Activated CD8-positive, alpha-beta memory T cell treated with anti-CD3 and anti-CD28 coated beads, Interleukin-2, amount 10 ng/mL, durations not matched to agents 7 days and 5 days (primary cell): ENCODE measurements around the gene CALM3. TPM values are rescaled to one million over a fixed set of nuclear protein-coding genes. Genes with fewer than 3 reads are reported as not detected.

Source experiments
- ATAC-seq: fragments of 150-1000 bp; cut with Tn5 transposase; one replicate; pipeline ENCODE4 v1.10.0; 2021; ENCODE audit warnings: moderate library complexity
- CTCF ChIA-PET: fragments of 350-600 bp; sonication (Branson Sonifier 250); formaldehyde crosslinking; loops from one replicate; lab custom pipeline; 2021; ENCODE audit warnings: antibody characterized with exemption; lab: Charles Lee
- DNase-seq: peaks from one replicate; pipeline ENCODE4 v3.0.0-alpha.2; 2020
- H3K27ac Mint-ChIP-seq: one replicate; pipeline ENCODE4 v1.8.0; 2021; ENCODE audit warnings: mild to moderate bottlenecking, mixed read lengths
- H3K27me3 Mint-ChIP-seq: one replicate; pipeline ENCODE4 v1.8.0; 2021; ENCODE audit warnings: mixed read lengths
- H3K36me3 Mint-ChIP-seq: one replicate; pipeline ENCODE4 v1.8.0; 2021; ENCODE audit warnings: mild to moderate bottlenecking, mixed read lengths
- H3K4me1 Mint-ChIP-seq: one replicate; pipeline ENCODE4 v1.8.0; 2021; ENCODE audit warnings: mixed read lengths
- H3K4me3 Mint-ChIP-seq: one replicate; pipeline ENCODE4 v1.8.0; 2021; ENCODE audit warnings: mild to moderate bottlenecking, moderate library complexity, mixed read lengths
- H3K9me3 Mint-ChIP-seq: one replicate; pipeline ENCODE4 v1.8.0; 2022; ENCODE audit warnings: low read depth, mixed read lengths
- total RNA-seq, 2 experiments: library from RNA; stranded (reverse); gene quantifications; one replicate each; pipeline ENCODE4 v1.2.3, GENCODE V29; 2021

Gene CALM3
- total RNA-seq, 2 experiments from 2014 or later: 497 to 498 TPM

DNA sequence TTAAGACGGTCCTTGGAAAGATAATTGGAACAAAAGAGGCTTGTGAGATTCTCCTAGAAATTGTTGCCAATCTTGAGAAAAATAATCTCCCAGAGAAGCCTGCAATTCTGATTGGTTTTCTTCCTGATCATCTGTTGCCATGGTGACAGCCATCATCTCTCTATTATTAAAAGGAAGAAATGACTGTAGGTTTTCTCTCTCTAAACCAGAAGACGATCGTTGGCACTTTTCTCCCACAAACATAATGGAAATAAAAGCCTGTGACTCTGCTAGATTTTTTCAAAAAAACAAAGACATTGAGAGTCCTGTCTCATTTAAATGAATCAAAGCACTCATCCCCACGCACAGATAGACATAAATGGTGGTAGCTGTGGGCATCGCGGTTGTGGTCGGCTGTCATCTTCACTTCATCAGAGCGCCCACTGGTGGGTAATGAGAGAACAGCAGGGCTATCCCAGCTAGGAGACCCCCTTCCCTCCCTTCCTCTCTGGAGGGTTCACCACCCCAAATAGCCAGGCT lies 21.7 kb upstream of the CALM3 start:
- no peak overlapping the region for H3K27ac Mint-ChIP-seq
- DNase-seq: peak; percentile 51
- peaks cover 7% of the 10 kb centered on the region for H3K4me1 Mint-ChIP-seq
- no peaks in the 10 kb centered on the region for H3K36me3 Mint-ChIP-seq
- CTCF ChIA-PET: no interaction called here
- ATAC-seq: peak; percentile 51
- peaks cover 23% of the 10 kb centered on the region for H3K27me3 Mint-ChIP-seq
- H3K9me3 Mint-ChIP-seq: no peaks in the 10 kb centered on the region
- no peak overlapping the region for H3K4me3 Mint-ChIP-seq

GRCh38 chr19:46580247-46580646 lies 20.9 kb upstream of the CALM3 start:
- Mint-ChIP-seq H3K9me3 (no peaks in the 10 kb centered on the region), H3K27ac (no peak overlapping the region), H3K27me3 (peaks cover 25% of the 10 kb centered on the region), H3K4me3 (no peak overlapping the region), H3K4me1 (peaks cover 5% of the 10 kb centered on the region), H3K36me3 (no peaks in the 10 kb centered on the region)
- ATAC-seq: no peak
- no peak for DNase-seq
- CTCF ChIA-PET: no interaction called here

GRCh38 chr19:46585539-46585938 lies 15.6 kb upstream of the CALM3 start:
- Mint-ChIP-seq H3K27ac (no peak overlapping the region), H3K4me3 (no peak overlapping the region), H3K4me1 (peaks cover 2% of the 10 kb centered on the region), H3K27me3 (peaks cover 21% of the 10 kb centered on the region), H3K9me3 (no peaks in the 10 kb centered on the region), H3K36me3 (peaks cover 2% of the 10 kb centered on the region)
- DNase-seq (no peak), ATAC-seq (no peak)
- CTCF ChIA-PET: no interaction called here

- CTCF ChIA-PET: no interaction called here
- no peaks in the 10 kb centered on the region for H3K9me3 Mint-ChIP-seq
Measured at GRCh38 chr19:46586294-46586693, 14.8 kb upstream of the CALM3 start.

GRCh38 chr19:46587861-46588260 lies 13.3 kb upstream of the CALM3 start:
- no peak for ATAC-seq
- no peak overlapping the region for H3K27ac Mint-ChIP-seq
- H3K4me1 Mint-ChIP-seq: peaks cover 2% of the 10 kb centered on the region
- no peaks in the 10 kb centered on the region for H3K9me3 Mint-ChIP-seq
- H3K27me3 Mint-ChIP-seq: peaks cover 17% of the 10 kb centered on the region
- peaks cover 2% of the 10 kb centered on the region for H3K36me3 Mint-ChIP-seq
- H3K4me3 Mint-ChIP-seq: no peak overlapping the region
- DNase-seq: no peak
- CTCF ChIA-PET: interaction anchor here (0.5 to 1.6 kb wide), 3 partner anchors 10 to 1515 kb away, joined by 3 to 6 read pairs (median 3); no protein-coding TSS in a partner anchor

More at GRCh38 chr19:46586294-46586693, 14.8 kb upstream of the CALM3 start:
- no peak for DNase-seq
- Mint-ChIP-seq H3K4me1 (peaks cover 2% of the 10 kb centered on the region), H3K27ac (no peak overlapping the region), H3K36me3 (peaks cover 2% of the 10 kb centered on the region), H3K27me3 (peaks cover 17% of the 10 kb centered on the region), H3K4me3 (no peak overlapping the region)
- ATAC-seq: no peak

DNA sequence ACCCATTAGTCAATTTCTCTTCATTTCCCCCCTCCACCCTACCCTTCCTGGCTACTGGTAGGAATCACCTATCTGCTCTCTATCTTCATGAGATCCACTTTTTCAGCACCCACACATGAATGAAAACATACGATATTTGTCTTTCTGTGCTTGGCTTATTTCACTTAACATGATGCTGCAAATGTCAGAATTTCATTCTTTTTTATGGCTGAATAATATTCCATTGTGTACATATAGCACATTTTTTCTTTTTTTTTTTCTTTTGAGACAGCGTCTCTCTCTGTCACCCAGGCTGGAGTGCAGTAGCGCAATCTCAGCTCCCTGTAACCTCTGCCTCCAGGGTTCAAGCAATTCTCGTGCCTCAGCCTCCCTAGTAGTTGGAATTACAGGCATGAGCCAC lies 9.9 kb upstream of the CALM3 start:
- DNase-seq (no peak), ATAC-seq (no peak)
- H3K4me1 Mint-ChIP-seq: no peaks in the 10 kb centered on the region
- CTCF ChIA-PET: interaction anchor here (1.3 kb wide), 1 partner anchor 9 kb away, joined by 4 read pairs; no protein-coding TSS in a partner anchor
- no peaks in the 10 kb centered on the region for H3K9me3 Mint-ChIP-seq
- H3K27me3 Mint-ChIP-seq: peaks cover 7% of the 10 kb centered on the region
- H3K36me3 Mint-ChIP-seq: peaks cover 2% of the 10 kb centered on the region
- no peak overlapping the region for H3K27ac Mint-ChIP-seq
- H3K4me3 Mint-ChIP-seq: no peak overlapping the region

- Mint-ChIP-seq H3K27ac (no peak overlapping the region), H3K4me3 (no peak overlapping the region), H3K27me3 (peaks cover 4% of the 10 kb centered on the region), H3K4me1 (no peaks in the 10 kb centered on the region), H3K9me3 (no peaks in the 10 kb centered on the region), H3K36me3 (peaks cover 2% of the 10 kb centered on the region)
- DNase-seq (no peak), ATAC-seq (no peak)
- CTCF ChIA-PET: no interaction called here
Measured at GRCh38 chr19:46591870-46592269, 9.3 kb upstream of the CALM3 start.

DNA sequence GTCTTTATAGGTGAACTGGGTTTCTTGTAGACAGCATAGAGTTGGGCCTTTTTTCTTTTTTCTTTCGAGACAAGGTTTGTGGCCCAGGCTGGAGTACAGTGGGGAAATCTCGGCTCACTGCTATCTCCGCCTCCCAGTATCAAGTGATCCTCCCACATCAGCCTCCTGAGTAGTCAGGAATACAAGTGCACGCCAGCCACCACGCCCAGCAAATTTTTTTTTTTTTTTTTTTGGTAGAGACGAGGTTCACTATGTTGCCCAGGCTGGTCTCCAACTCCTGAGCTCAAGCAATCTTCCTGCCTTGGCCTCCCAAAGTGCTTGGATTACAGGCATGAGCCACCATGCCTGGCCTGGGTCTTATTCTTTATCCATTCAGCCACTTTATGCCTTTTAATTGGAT lies 5.1 kb upstream of the CALM3 start:
- peaks cover 9% of the 10 kb centered on the region for H3K4me1 Mint-ChIP-seq
- H3K9me3 Mint-ChIP-seq: no peaks in the 10 kb centered on the region
- H3K36me3 Mint-ChIP-seq: peaks cover 12% of the 10 kb centered on the region
- no peak overlapping the region for H3K27ac Mint-ChIP-seq
- CTCF ChIA-PET: interaction anchor here (0.7 to 2.2 kb wide), 4 partner anchors 16 to 80 kb away, joined by 3 to 6 read pairs (median 3); partner anchors contain the start of gene PTGIR
- peaks cover 8% of the 10 kb centered on the region for H3K27me3 Mint-ChIP-seq
- ATAC-seq (no peak), DNase-seq (no peak)
- no peak overlapping the region for H3K4me3 Mint-ChIP-seq

- DNase-seq (no peak), ATAC-seq (no peak)
- Mint-ChIP-seq H3K27ac (no peak overlapping the region), H3K36me3 (peaks cover 17% of the 10 kb centered on the region), H3K9me3 (no peaks in the 10 kb centered on the region), H3K4me3 (no peak overlapping the region), H3K27me3 (peaks cover 8% of the 10 kb centered on the region), H3K4me1 (peaks cover 21% of the 10 kb centered on the region)
- CTCF ChIA-PET: interaction anchor here (1.4 to 1.7 kb wide), 3 partner anchors 10 to 130 kb away, joined by 3 to 6 read pairs (median 5); no protein-coding TSS in a partner anchor
Measured at GRCh38 chr19:46598372-46598917, 2.7 kb upstream of the CALM3 start.

DNA sequence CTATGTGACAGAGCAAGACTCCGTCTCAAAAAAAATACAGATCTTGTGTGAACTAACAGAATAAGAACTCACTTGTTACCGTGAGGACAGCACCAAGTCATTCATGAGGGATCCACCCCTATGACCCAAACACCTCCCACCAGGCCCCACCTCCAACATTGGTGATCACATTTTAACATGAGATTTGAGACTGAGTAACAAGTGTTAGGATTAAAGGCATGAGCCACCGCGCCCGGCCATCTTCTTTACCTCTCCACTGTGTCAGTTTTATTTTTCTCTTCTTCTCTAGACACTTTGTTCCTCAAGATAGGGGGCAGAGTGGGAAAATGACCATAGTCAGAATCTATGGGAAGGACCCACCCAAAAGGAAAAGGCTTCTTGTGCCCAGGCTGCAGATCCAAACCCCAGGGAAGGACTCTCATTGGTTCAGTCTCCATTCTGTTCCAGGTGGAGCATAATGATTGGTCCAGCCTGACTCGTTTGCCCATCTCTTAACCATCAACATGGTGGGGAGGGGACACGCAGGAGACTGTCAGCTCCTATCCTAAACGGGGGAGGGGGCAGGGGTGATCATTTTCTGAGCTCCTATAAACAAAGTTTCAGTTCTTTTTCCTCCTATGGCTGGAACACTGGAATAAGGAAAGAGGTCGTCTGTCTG lies 1.3 kb upstream of the CALM3 start:
- no peaks in the 10 kb centered on the region for H3K9me3 Mint-ChIP-seq
- H3K36me3 Mint-ChIP-seq: peaks cover 19% of the 10 kb centered on the region
- CTCF ChIA-PET: interaction anchor here (0.6 to 4.4 kb wide), 12 partner anchors 9 to 196 kb away, joined by 3 to 93 read pairs (median 4); partner anchors contain the start of gene DACT3
- DNase-seq (no peak), ATAC-seq (no peak)
- H3K27ac Mint-ChIP-seq: peak overlapping the region; percentile 100
- peak overlapping the region; percentile 98 for H3K4me3 Mint-ChIP-seq
- H3K4me1 Mint-ChIP-seq: peaks cover 31% of the 10 kb centered on the region
- H3K27me3 Mint-ChIP-seq: peaks cover 8% of the 10 kb centered on the region

- peak overlapping the region; percentile 98 for H3K4me3 Mint-ChIP-seq
- peaks cover 32% of the 10 kb centered on the region for H3K4me1 Mint-ChIP-seq
- peaks cover 8% of the 10 kb centered on the region for H3K27me3 Mint-ChIP-seq
- CTCF ChIA-PET: interaction anchor here (0.6 to 4.4 kb wide), 16 partner anchors 10 to 204 kb away, joined by 3 to 93 read pairs (median 4); partner anchors contain the start of gene DACT3
- peaks cover 20% of the 10 kb centered on the region for H3K36me3 Mint-ChIP-seq
- ATAC-seq (peak; percentile 88), DNase-seq (peak; percentile 97)
- peak overlapping the region; percentile 100 for H3K27ac Mint-ChIP-seq
- H3K9me3 Mint-ChIP-seq: no peaks in the 10 kb centered on the region
Measured at GRCh38 chr19:46600384-46601317, 479 bp upstream of the CALM3 start.

DNA sequence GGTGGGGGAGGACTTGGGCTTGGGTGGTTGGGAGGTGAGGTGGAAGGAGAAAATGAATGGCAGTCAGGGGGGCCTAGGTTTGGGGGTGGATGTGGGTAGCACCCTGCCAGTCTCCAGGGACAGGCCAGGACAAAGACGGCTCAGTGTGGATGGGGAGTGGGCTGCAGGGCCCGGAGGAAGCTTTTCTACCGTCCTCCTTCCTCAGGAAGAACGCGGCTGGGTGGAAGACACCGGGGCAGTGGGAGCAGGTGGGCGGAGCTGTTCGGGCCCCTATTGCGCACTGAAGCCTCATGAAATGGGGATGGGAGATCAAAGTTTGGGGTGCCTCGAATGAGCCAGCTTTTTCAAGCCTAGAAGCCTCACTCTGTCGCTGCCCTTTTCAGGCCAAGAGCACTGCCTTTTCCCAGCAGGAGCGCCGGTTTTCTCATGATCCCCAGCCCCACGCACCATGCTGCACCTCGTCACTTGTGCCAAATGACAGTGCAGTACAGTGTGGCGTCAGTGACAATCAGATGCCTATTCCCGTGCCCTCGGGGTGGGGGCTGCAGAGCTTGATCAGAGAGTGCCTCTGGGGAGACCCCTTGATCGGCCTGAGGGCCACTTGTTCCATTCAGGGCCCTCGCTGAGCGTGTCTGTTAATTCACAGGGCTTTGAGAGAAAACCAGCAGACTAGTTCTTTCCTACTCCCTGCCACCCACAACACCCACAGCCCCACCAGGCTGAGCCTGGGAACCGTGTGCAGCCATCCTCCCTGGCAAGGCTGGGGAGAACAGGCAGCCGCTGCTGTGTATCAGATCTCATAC lies 1.5 kb downstream of the CALM3 start:
- H3K36me3 Mint-ChIP-seq: peaks cover 30% of the 10 kb centered on the region
- H3K27me3 Mint-ChIP-seq: peaks cover 8% of the 10 kb centered on the region
- peak; percentile 12 for ATAC-seq
- CTCF ChIA-PET: interaction anchor here (0.7 to 4.4 kb wide), 5 partner anchors 10 to 642 kb away, joined by 3 to 93 read pairs (median 4); partner anchors contain the start of gene DACT3
- H3K4me3 Mint-ChIP-seq: peak overlapping the region; percentile 98
- peak; percentile 73 for DNase-seq
- H3K4me1 Mint-ChIP-seq: peaks cover 38% of the 10 kb centered on the region
- peak overlapping the region; percentile 100 for H3K27ac Mint-ChIP-seq
- H3K9me3 Mint-ChIP-seq: no peaks in the 10 kb centered on the region
